Liver (tissue), 9 donors: ENCODE data around the gene RAET1E. TPM values are rescaled to one million over a fixed set of nuclear protein-coding genes. Genes with fewer than 3 reads are reported as not detected.

ENCODE experiments used
- DNase-seq: peaks from one replicate; pipeline ENCODE4 v3.0.0-alpha.2; 2017; ENCODE audit warnings: low spot score
- H3K27ac ChIP-seq, 2 donors: one replicate each; pipeline ENCODE4 v1.7.0; 2013; ENCODE audit warnings: inconsistent platforms in 2 of 2, low read length in 2 of 2, control low read depth in 1 of 2, low read depth in 1 of 2, mild to moderate bottlenecking in 1 of 2
- H3K27me3 ChIP-seq, 4 donors: one replicate each; pipeline versions ENCODE4 v1.6.1 to v1.7.0; 2013; ENCODE audit warnings: low read length in 3 of 4, inconsistent platforms in 1 of 4, mild to moderate bottlenecking in 1 of 4, moderate library complexity in 1 of 4; ENCODE audit not compliant: control insufficient read depth in 4 of 4, insufficient read depth in 4 of 4
- H3K36me3 ChIP-seq, 4 donors: one replicate each; pipeline versions ENCODE4 v1.6.1 to v1.7.0; 2013; ENCODE audit warnings: low read length in 3 of 4, mild to moderate bottlenecking in 3 of 4, low read depth in 1 of 4, moderate library complexity in 1 of 4; ENCODE audit not compliant: control insufficient read depth in 4 of 4, insufficient read depth in 3 of 4
- H3K4me1 ChIP-seq, 4 donors: one replicate each; pipeline versions ENCODE4 v1.6.1 to v1.7.0; 2013; ENCODE audit warnings: low read length in 3 of 4, mild to moderate bottlenecking in 3 of 4, moderate library complexity in 1 of 4; ENCODE audit not compliant: control insufficient read depth in 4 of 4, insufficient read depth in 4 of 4
- H3K4me3 ChIP-seq, 3 donors: one replicate each; pipeline versions ENCODE4 v1.6.1 to v1.7.0; 2013; ENCODE audit warnings: low read length in 3 of 3, control low read depth in 1 of 3, low read depth in 1 of 3, mild to moderate bottlenecking in 1 of 3
- H3K9ac ChIP-seq, 2 donors: one replicate each; pipeline ENCODE4 v1.7.0; 2013; ENCODE audit warnings: low read length in 2 of 2, mild to moderate bottlenecking in 2 of 2, moderate library complexity in 2 of 2, control low read depth in 1 of 2, low read depth in 1 of 2
- H3K9me3 ChIP-seq, 4 donors: one replicate each; pipeline versions ENCODE4 v1.6.1 to v1.7.0; 2013; ENCODE audit warnings: low read length in 3 of 4; ENCODE audit not compliant: control insufficient read depth in 4 of 4
- ATF3 ChIP-seq: IDR thresholded peaks from 2 replicates; pipeline ENCODE4 v1.6.1; 2016; ENCODE audit warnings: antibody characterized with exemption
- CTCF ChIP-seq: fragments of 150-350 bp; IDR thresholded peaks from 2 replicates; pipeline ENCODE4 v1.5.1; 2017; ENCODE audit warnings: improper control_type of control experiment, low read depth, low read length; ENCODE audit not compliant: missing input control
- FOXA1 ChIP-seq: IDR thresholded peaks from 2 replicates; pipeline ENCODE4 v1.6.1; 2016; ENCODE audit warnings: antibody characterized with exemption
- HNF4G ChIP-seq: IDR thresholded peaks from 2 replicates; pipeline ENCODE4 v1.6.1; 2016; ENCODE audit warnings: antibody characterized with exemption
- MAX ChIP-seq: IDR thresholded peaks from 2 replicates; pipeline ENCODE4 v1.6.1; 2016; ENCODE audit warnings: antibody characterized with exemption
- REST ChIP-seq: IDR thresholded peaks from 2 replicates; pipeline ENCODE4 v1.6.1; 2016; ENCODE audit warnings: antibody characterized with exemption, mild to moderate bottlenecking
- RXRA ChIP-seq, 2 donors: IDR thresholded peaks; 2 replicates each; pipeline ENCODE4 v1.6.1; 2017 to 2018; ENCODE audit warnings: antibody characterized with exemption in 2 of 2, mild to moderate bottlenecking in 1 of 2
- YY1 ChIP-seq: IDR thresholded peaks from 2 replicates; pipeline ENCODE4 v1.6.1; 2016; ENCODE audit warnings: antibody characterized with exemption, mild to moderate bottlenecking
- ZBTB33 ChIP-seq: IDR thresholded peaks from 2 replicates; pipeline ENCODE4 v1.6.1; 2016; ENCODE audit warnings: antibody characterized with exemption
- WGBS: extraction: QIAGEN DNeasy Blood & Tissue Kit; methylation state at CpG from one replicate; pipeline ENCODE4 v1.1.7; 2013; 5-methylcytosine and 5-hydroxymethylcytosine counted together
- polyA plus RNA-seq, 2 donors: library from polyadenylated mRNA; stranded (reverse) in 1 of 2; unstranded in 1 of 2; fragments of 200-250 nt in 1 of 2; fragments of >200 nt in 1 of 2; fragmentation: Nextera tagmentation in 1 of 2; extraction: Ambion mirVana in 1 of 2; gene quantifications; one replicate each; pipeline versions ENCODE4 v1.2.1 to v1.2.3, GENCODE V29; 2013 to 2015
- total RNA-seq, 2 donors: library from RNA; depleted of rRNA; stranded (reverse); fragments of >200 nt; gene quantifications; one replicate each; pipeline ENCODE4 v1.2.3, GENCODE V29; 2014
- donor health status: healthy.
- donor health status: healthy.
- donor health status: healthy.
- donor health status: healthy.
- donor health status: healthy.

Gene RAET1E
- total and polyA plus RNA-seq, 4 donors = not detected

GRCh38 chr6:149852180-149852579, 45.7 kb downstream of the RAET1E start:
- 72% methylated on average over 6 of the region's 6 CpGs for WGBS
- no peak for DNase-seq

More at GRCh38 chr6:149852180-149852579, 45.7 kb downstream of the RAET1E start:
- H3K27me3 ChIP-seq = no peaks in the 10 kb centered on the region
- peaks cover 0 to 3% (median 2%) of the 10 kb centered on the region in 4 donors for H3K36me3 ChIP-seq
- no peak overlapping the region for H3K4me3 ChIP-seq
- H3K9ac ChIP-seq = no peak overlapping the region
- H3K9me3 ChIP-seq = no peaks in the 10 kb centered on the region
- TF ChIP-seq FOXA1 (no peak), ZBTB33 (no peak), MAX (no peak), HNF4G (no peak), ATF3 (no peak), REST (no peak), CTCF (no peak), RXRA (IDR thresholded peaks at IDR 0.05) (no peak), YY1 (no peak)
- no peaks in the 10 kb centered on the region for H3K4me1 ChIP-seq
- no peak overlapping the region for H3K27ac ChIP-seq
